Measurements from ENCODE around the gene STRN3. TPM values are rescaled to one million over a fixed set of nuclear protein-coding genes. Genes with fewer than 3 reads are reported as not detected.

Gene STRN3
- total RNA-seq, 1 experiment from 2014 or later: 44.2 TPM

GRCh38 chr14:30872602-30873001 lies 153.6 kb downstream of the STRN3 start:
- H3K27ac ChIP-seq (ENCODE audit: low read depth, low read length, poor library complexity, severe bottlenecking): no peak overlapping the region
- CTCF ChIA-PET: no interaction called here
- H3K27me3 ChIP-seq (replicated peaks; ENCODE audit: insufficient read depth, low read depth, low read length, poor library complexity): no peaks in the 10 kb centered on the region
- TF ChIP-seq CTCF (conservative IDR thresholded peaks at IDR 0.05; ENCODE audit: low read depth, low read length) (no peak), EZH2 (IDR thresholded peaks at IDR 0.05; ENCODE audit: borderline replicate concordance, low read depth, low read length, poor library complexity, severe bottlenecking) (no peak)
- no peaks in the 10 kb centered on the region for H3K9me3 ChIP-seq (ENCODE audit: low read depth, low read length, poor library complexity, severe bottlenecking)
- H3K4me1 ChIP-seq (ENCODE audit: insufficient read depth, low read length, poor library complexity, severe bottlenecking): peaks cover 10% of the 10 kb centered on the region
- intact Hi-C loops (cut with micrococcal nuclease; ENCODE audit: unreplicated experiment): no loop called here
- no TSS peak for BruUV-seq (replicated peaks)
- peak; percentile 7 for DNase-seq (ENCODE audit: low spot score)
- POLR2A ChIA-PET (ENCODE audit: low non-redundant PET): no interaction called here
- H3K36me3 ChIP-seq (ENCODE audit: insufficient read depth, low read length, poor library complexity, severe bottlenecking): peaks cover 4% of the 10 kb centered on the region
- H3K4me3 ChIP-seq (ENCODE audit: low read depth, low read length, poor library complexity, severe bottlenecking): no peak overlapping the region

GRCh38 chr14:30869551-30870155 lies 156.5 kb downstream of the STRN3 start:
- H3K4me1 ChIP-seq (ENCODE audit: insufficient read depth, low read length, poor library complexity, severe bottlenecking): no peaks in the 10 kb centered on the region
- no peak overlapping the region for H3K27ac ChIP-seq (ENCODE audit: low read depth, low read length, poor library complexity, severe bottlenecking)
- BruUV-seq (replicated peaks): no TSS peak
- H3K36me3 ChIP-seq (ENCODE audit: insufficient read depth, low read length, poor library complexity, severe bottlenecking): no peaks in the 10 kb centered on the region
- H3K9me3 ChIP-seq (ENCODE audit: low read depth, low read length, poor library complexity, severe bottlenecking): no peaks in the 10 kb centered on the region
- H3K27me3 ChIP-seq (replicated peaks; ENCODE audit: insufficient read depth, low read depth, low read length, poor library complexity): no peaks in the 10 kb centered on the region
- ChIA-PET CTCF (no interaction called here), POLR2A (ENCODE audit: low non-redundant PET) (no interaction called here)
- intact Hi-C loops (cut with micrococcal nuclease; ENCODE audit: unreplicated experiment): no loop called here
- peak; percentile 20 for DNase-seq (ENCODE audit: low spot score)
- TF ChIP-seq EZH2 (IDR thresholded peaks at IDR 0.05; ENCODE audit: borderline replicate concordance, low read depth, low read length, poor library complexity, severe bottlenecking): no peak
- no peak for TF ChIP-seq CTCF (conservative IDR thresholded peaks at IDR 0.05; ENCODE audit: low read depth, low read length)
- H3K4me3 ChIP-seq (ENCODE audit: low read depth, low read length, poor library complexity, severe bottlenecking): no peak overlapping the region

- POLR2A ChIA-PET (ENCODE audit: low non-redundant PET): no interaction called here
- H3K27ac ChIP-seq (ENCODE audit: low read depth, low read length, poor library complexity, severe bottlenecking): no peak overlapping the region
- TF ChIP-seq EZH2 (IDR thresholded peaks at IDR 0.05; ENCODE audit: borderline replicate concordance, low read depth, low read length, poor library complexity, severe bottlenecking): no peak
- no peak for TF ChIP-seq CTCF (conservative IDR thresholded peaks at IDR 0.05; ENCODE audit: low read depth, low read length)
- BruUV-seq (replicated peaks): no TSS peak
- intact Hi-C loops (cut with micrococcal nuclease; ENCODE audit: unreplicated experiment): no loop called here
- peaks cover 2% of the 10 kb centered on the region for H3K27me3 ChIP-seq (replicated peaks; ENCODE audit: insufficient read depth, low read depth, low read length, poor library complexity)
- no peaks in the 10 kb centered on the region for H3K4me1 ChIP-seq (ENCODE audit: insufficient read depth, low read length, poor library complexity, severe bottlenecking)
- CTCF ChIA-PET: no interaction called here
- no peaks in the 10 kb centered on the region for H3K9me3 ChIP-seq (ENCODE audit: low read depth, low read length, poor library complexity, severe bottlenecking)
- no peaks in the 10 kb centered on the region for H3K36me3 ChIP-seq (ENCODE audit: insufficient read depth, low read length, poor library complexity, severe bottlenecking)
- no peak for DNase-seq (ENCODE audit: low spot score)
- no peak overlapping the region for H3K4me3 ChIP-seq (ENCODE audit: low read depth, low read length, poor library complexity, severe bottlenecking)
Measured at GRCh38 chr14:30868736-30869135, 157.4 kb downstream of the STRN3 start.
